IMR-90 (cell line): ENCODE data around the gene SELENOP. TPM values are rescaled to one million over a fixed set of nuclear protein-coding genes. Genes with fewer than 3 reads are reported as not detected.

ENCODE experiments used
- ATAC-seq: fragments of 200-7000 bp; cut with Tn5 transposase; 2 replicates; pipeline ENCODE4 v1.9.1; 2020; ENCODE audit warnings: low read depth, mild to moderate bottlenecking, moderate library complexity
- BruUV-seq: library from RNA; stranded (reverse); fragments of 400-500 nt; replicated peaks from 2 replicates; lab custom pipeline; 2021; lab: Mats Ljungman, UMichigan
- CTCF ChIA-PET: fragments of 300-600 bp; formaldehyde crosslinking; extraction: SDS; loops from one replicate; lab custom pipeline; 2021; ENCODE audit warnings: antibody characterized with exemption; lab: Yijun Ruan, JAX
- POLR2A ChIA-PET: fragments of 300-600 bp; sonication (Branson Sonifier 250); formaldehyde crosslinking; loops from one replicate; lab custom pipeline; 2022; ENCODE audit warnings: antibody characterized with exemption; ENCODE audit not compliant: unreplicated experiment; lab: Charles Lee
- DNase-seq: peaks from one replicate; pipeline ENCODE4 v3.0.0; 2013
- H2AFZ ChIP-seq: replicated peaks from 2 replicates; pipeline ENCODE3; 2013; ENCODE audit warnings: low read length, mild to moderate bottlenecking; ENCODE audit not compliant: poor library complexity
- H2AK5ac ChIP-seq: 2 replicates; pipeline ENCODE4 v1.6.1; 2013; ENCODE audit warnings: low read depth, low read length, inconsistent platforms
- H2AK9ac ChIP-seq: replicated peaks from 2 replicates; pipeline ENCODE3; 2013; ENCODE audit warnings: mild to moderate bottlenecking, low read depth, low read length, moderate library complexity; ENCODE audit not compliant: poor library complexity
- H2BK120ac ChIP-seq: 2 replicates; pipeline ENCODE4 v1.6.1; 2013; ENCODE audit warnings: low read depth, low read length, inconsistent platforms
- H2BK15ac ChIP-seq: 3 replicates; pipeline ENCODE4 v1.6.1; 2013; ENCODE audit warnings: low read depth, low read length, inconsistent platforms
- H2BK20ac ChIP-seq: 2 replicates; pipeline ENCODE4 v1.6.1; 2013; ENCODE audit warnings: low read depth, mild to moderate bottlenecking, inconsistent platforms, low read length, moderate library complexity
- H2BK5ac ChIP-seq: 2 replicates; pipeline ENCODE4 v1.6.1; 2013; ENCODE audit warnings: mild to moderate bottlenecking, low read depth, low read length, inconsistent platforms; ENCODE audit not compliant: poor library complexity, severe bottlenecking
- H3K14ac ChIP-seq: replicated peaks from 2 replicates; pipeline ENCODE4 v1.6.1; 2013; ENCODE audit warnings: low read depth, low read length, inconsistent platforms
- H3K18ac ChIP-seq: 2 replicates; pipeline ENCODE4 v1.6.1; 2013; ENCODE audit warnings: low read depth, low read length, control low read depth
- H3K23ac ChIP-seq: 2 replicates; pipeline ENCODE4 v1.6.1; 2013; ENCODE audit warnings: low read depth, low read length, inconsistent platforms
- H3K27ac ChIP-seq: 2 replicates; pipeline ENCODE4 v1.5.1; 2013; ENCODE audit warnings: mild to moderate bottlenecking, control low read depth, low read length; ENCODE audit not compliant: insufficient read depth
- H3K27me3 ChIP-seq: 2 replicates; pipeline ENCODE4 v1.6.1; 2013; ENCODE audit warnings: low read length; ENCODE audit not compliant: control insufficient read depth, insufficient read depth
- H3K36me3 ChIP-seq: 2 replicates; pipeline ENCODE4 v1.6.1; 2013; ENCODE audit warnings: low read length, mixed read lengths; ENCODE audit not compliant: control insufficient read depth, insufficient read depth
- H3K4ac ChIP-seq: 2 replicates; pipeline ENCODE4 v1.6.1; 2013; ENCODE audit warnings: low read depth, low read length, inconsistent platforms
- H3K4me1 ChIP-seq: 2 replicates; pipeline ENCODE4 v1.6.1; 2013; ENCODE audit warnings: low read length, mixed read lengths; ENCODE audit not compliant: control insufficient read depth, insufficient read depth
- H3K4me2 ChIP-seq: 2 replicates; pipeline ENCODE4 v1.6.1; 2013; ENCODE audit warnings: low read depth, mild to moderate bottlenecking, control low read depth, low read length, moderate library complexity
- H3K4me3 ChIP-seq: 2 replicates; pipeline ENCODE4 v1.5.1; 2013; ENCODE audit warnings: low read depth, mild to moderate bottlenecking, control low read depth, low read length, moderate library complexity; ENCODE audit not compliant: insufficient read depth
- H3K56ac ChIP-seq: 2 replicates; pipeline ENCODE4 v1.6.1; 2013; ENCODE audit warnings: low read length, inconsistent platforms; ENCODE audit not compliant: insufficient read depth; ENCODE audit errors: extremely low read depth
- H3K79me1 ChIP-seq, 2 experiments: 2 replicates each; pipeline ENCODE4 v1.6.1; 2013; ENCODE audit warnings: low read length in 2 of 2, inconsistent platforms in 1 of 2, low read depth in 1 of 2
- H3K9ac ChIP-seq: 2 replicates; pipeline ENCODE4 v1.6.1; 2013; ENCODE audit warnings: low read depth, low read length, control low read depth
- H3K9me1 ChIP-seq: 2 replicates; pipeline ENCODE4 v1.6.1; 2013; ENCODE audit warnings: low read length, inconsistent platforms; ENCODE audit not compliant: insufficient read depth
- H3K9me3 ChIP-seq: 2 replicates; pipeline ENCODE4 v1.6.1; 2013; ENCODE audit warnings: low read length; ENCODE audit not compliant: control insufficient read depth, insufficient read depth
- H4K20me1 ChIP-seq: 2 replicates; pipeline ENCODE4 v1.6.1; 2013; ENCODE audit warnings: low read length, inconsistent platforms; ENCODE audit not compliant: insufficient read depth
- H4K5ac ChIP-seq: 2 replicates; pipeline ENCODE4 v1.6.1; 2013; ENCODE audit warnings: mild to moderate bottlenecking, low read depth, low read length, control low read depth
- H4K8ac ChIP-seq, 2 experiments: 2 replicates each; pipeline ENCODE4 v1.6.1; 2013; ENCODE audit warnings: low read depth in 2 of 2, low read length in 2 of 2, control low read depth in 1 of 2, inconsistent platforms in 1 of 2
- H4K91ac ChIP-seq: 2 replicates; pipeline ENCODE4 v1.6.1; 2013; ENCODE audit warnings: low read depth, low read length, inconsistent platforms; ENCODE audit not compliant: insufficient read depth
- BHLHE40 ChIP-seq: fragments of 150-350 bp; IDR thresholded peaks from 2 replicates; pipeline ENCODE4 v1.6.1; 2016; ENCODE audit warnings: mild to moderate bottlenecking, low read depth, low read length
- CEBPB ChIP-seq: IDR thresholded peaks from 2 replicates; pipeline ENCODE4 v1.6.1; 2012; ENCODE audit warnings: low read depth, low read length, improper control_type of control experiment
- CHD1 ChIP-seq: IDR thresholded peaks from 2 replicates; pipeline ENCODE4 v1.6.1; 2012; ENCODE audit warnings: low read depth, low read length, improper control_type of control experiment
- FOS ChIP-seq: fragments of 150-350 bp; IDR thresholded peaks from 2 replicates; pipeline ENCODE4 v1.6.1; 2016; ENCODE audit warnings: low read depth, low read length
- MAFK ChIP-seq: IDR thresholded peaks from 2 replicates; pipeline ENCODE4 v1.6.1; 2012; ENCODE audit warnings: low read depth, low read length, improper control_type of control experiment
- MAZ ChIP-seq: IDR thresholded peaks from 2 replicates; pipeline ENCODE4 v1.6.1; 2012; ENCODE audit warnings: low read depth, mild to moderate bottlenecking, low read length, improper control_type of control experiment, moderate library complexity, borderline replicate concordance
- MXI1 ChIP-seq: IDR thresholded peaks from 2 replicates; pipeline ENCODE4 v1.6.1; 2012; ENCODE audit warnings: low read depth, mild to moderate bottlenecking, low read length, moderate library complexity, borderline replicate concordance
- NFE2L2 ChIP-seq: fragments of 150-350 bp; IDR thresholded peaks from 2 replicates; pipeline ENCODE4 v1.6.1; 2016; ENCODE audit warnings: low read depth, mild to moderate bottlenecking, low read length
- POLR2A ChIP-seq: IDR thresholded peaks from 2 replicates; pipeline ENCODE4 v1.6.1; 2012; ENCODE audit warnings: mild to moderate bottlenecking, low read depth, low read length
- RAD21 ChIP-seq: IDR thresholded peaks from 2 replicates; pipeline ENCODE4 v1.6.1; 2012; ENCODE audit warnings: low read length, improper control_type of control experiment
- RCOR1 ChIP-seq: IDR thresholded peaks from 2 replicates; pipeline ENCODE4 v1.6.1; 2012; ENCODE audit warnings: mild to moderate bottlenecking, low read length, improper control_type of control experiment; ENCODE audit not compliant: insufficient replicate concordance
- RFX5 ChIP-seq: IDR thresholded peaks from 2 replicates; pipeline ENCODE4 v1.8.0; 2012; ENCODE audit warnings: low read depth, mild to moderate bottlenecking, low read length, moderate library complexity
- SMC3 ChIP-seq: fragments of 150-350 bp; IDR thresholded peaks from 2 replicates; pipeline ENCODE4 v1.6.1; 2016; ENCODE audit warnings: low read depth, mild to moderate bottlenecking, antibody characterized with exemption, low read length, moderate library complexity
- WGBS, 2 experiments: methylation state at CpG; one replicate each; pipeline versions ENCODE4 v1.1.5 to v1.1.7; 2013; ENCODE audit warnings: missing lambda C conversion rate in 2 of 2; ENCODE audit not compliant: insufficient read length in 1 of 2; ENCODE audit errors: extremely low coverage in 2 of 2; 5-methylcytosine and 5-hydroxymethylcytosine counted together
- dilution Hi-C: fragments of 300-500 bp; cut with HindIII; formaldehyde crosslinking; loops from one replicate; pipeline ENCODE4 v1.14.3; 2018; ENCODE audit warnings: low sequenced_read_pairs; ENCODE audit not compliant: unreplicated experiment
- in situ Hi-C: fragments of 300-500 bp; cut with MboI; formaldehyde crosslinking; loops from 3 replicates; pipeline ENCODE4 v1.14.3; 2019; ENCODE audit warnings: low sequenced_read_pairs, inconsistent platforms, mixed read lengths
- intact Hi-C: fragments of 100-400 bp; cut with micrococcal nuclease; formaldehyde crosslinking; loops from 2 replicates; pipeline ENCODE4 v1.10.0; 2022
- polyA plus RNA-seq, 3 experiments: library from polyadenylated mRNA; depleted of rRNA; stranded (reverse); fragments of >200 nt; gene quantifications; 2 replicates each; pipeline ENCODE4 v1.2.3, GENCODE V29; 2012; ENCODE audit warnings: low replicate concordance in 1 of 3
- total RNA-seq: library from RNA; depleted of rRNA; stranded (reverse); fragments of >200 nt; gene quantifications from 2 replicates; pipeline ENCODE4 v1.2.3, GENCODE V29; 2012
- TF ChIP-seq, protein P1 (sequence below): fragments of 150-350 bp; IDR thresholded peaks from 2 replicates; pipeline ENCODE4 v1.6.1; 2016; ENCODE audit warnings: low read depth, mild to moderate bottlenecking, low read length, moderate library complexity, borderline replicate concordance
- TF ChIP-seq, protein P2 (sequence below): conservative IDR thresholded peaks from 2 replicates; pipeline ENCODE4 v1.5.1; 2012; ENCODE audit warnings: mild to moderate bottlenecking, low read depth, low read length, improper control_type of control experiment
- TF ChIP-seq, protein P3 (sequence below): fragments of 150-350 bp; IDR thresholded peaks from 2 replicates; pipeline ENCODE4 v1.6.1; 2017; ENCODE audit warnings: mild to moderate bottlenecking, antibody characterized with exemption, low read length, low read depth

SELENOP gene
- total and polyA plus RNA-seq, 2 of the 4 experiments (the other 2 are of a cell fraction), result 0.55 to 1.1 TPM

DNA sequence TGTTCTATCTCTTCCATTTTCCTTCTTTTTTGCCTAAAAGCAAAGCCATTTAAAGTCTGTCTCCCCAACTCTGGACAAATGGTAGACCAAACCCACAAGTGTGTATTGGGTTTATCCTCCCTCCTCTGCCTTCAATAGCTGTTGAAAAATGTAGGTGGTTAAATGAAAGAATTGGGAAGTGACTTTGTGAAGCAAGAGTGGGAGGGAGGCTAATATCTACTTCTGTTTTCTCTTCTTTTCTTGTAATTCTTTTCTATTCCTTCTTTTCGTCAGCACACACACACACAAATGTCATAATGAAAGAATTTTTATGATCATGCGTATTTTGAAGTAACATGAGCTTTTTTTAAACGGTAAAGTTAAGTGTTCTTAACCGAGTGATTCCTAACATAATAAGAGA, 51.3 kb downstream of the SELENOP start:
- ChIA-PET CTCF (interaction anchor here (1.4 kb wide), 1 partner anchor 15 kb away, joined by 5 read pairs; no protein-coding TSS in a partner anchor), POLR2A (no interaction called here)
- no peak overlapping the region for H3K14ac ChIP-seq
- H3K23ac ChIP-seq, result no peak overlapping the region
- no peak overlapping the region for H2AK5ac ChIP-seq
- ATAC-seq (no peak), DNase-seq (no peak)
- no peak overlapping the region for H2BK15ac ChIP-seq
- no peak overlapping the region for H3K4me3 ChIP-seq
- H2BK20ac ChIP-seq, result no peak overlapping the region
- dilution Hi-C loops, result no loop called here
- TF ChIP-seq RFX5, result no peak
- TF ChIP-seq BHLHE40, result no peak
- TF ChIP-seq, protein P1, sequence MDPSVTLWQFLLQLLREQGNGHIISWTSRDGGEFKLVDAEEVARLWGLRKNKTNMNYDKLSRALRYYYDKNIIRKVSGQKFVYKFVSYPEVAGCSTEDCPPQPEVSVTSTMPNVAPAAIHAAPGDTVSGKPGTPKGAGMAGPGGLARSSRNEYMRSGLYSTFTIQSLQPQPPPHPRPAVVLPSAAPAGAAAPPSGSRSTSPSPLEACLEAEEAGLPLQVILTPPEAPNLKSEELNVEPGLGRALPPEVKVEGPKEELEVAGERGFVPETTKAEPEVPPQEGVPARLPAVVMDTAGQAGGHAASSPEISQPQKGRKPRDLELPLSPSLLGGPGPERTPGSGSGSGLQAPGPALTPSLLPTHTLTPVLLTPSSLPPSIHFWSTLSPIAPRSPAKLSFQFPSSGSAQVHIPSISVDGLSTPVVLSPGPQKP, result no peak
- TF ChIP-seq MXI1, result no peak
- no peak for TF ChIP-seq NFE2L2
- TF ChIP-seq RAD21, result no peak
- no peak for TF ChIP-seq RCOR1
- TF ChIP-seq SMC3, result no peak
- no peak for TF ChIP-seq POLR2A
- no peak for TF ChIP-seq FOS
- TF ChIP-seq CHD1, result no peak
- TF ChIP-seq CEBPB, result no peak
- no peak for TF ChIP-seq MAFK
- TF ChIP-seq, protein P2, sequence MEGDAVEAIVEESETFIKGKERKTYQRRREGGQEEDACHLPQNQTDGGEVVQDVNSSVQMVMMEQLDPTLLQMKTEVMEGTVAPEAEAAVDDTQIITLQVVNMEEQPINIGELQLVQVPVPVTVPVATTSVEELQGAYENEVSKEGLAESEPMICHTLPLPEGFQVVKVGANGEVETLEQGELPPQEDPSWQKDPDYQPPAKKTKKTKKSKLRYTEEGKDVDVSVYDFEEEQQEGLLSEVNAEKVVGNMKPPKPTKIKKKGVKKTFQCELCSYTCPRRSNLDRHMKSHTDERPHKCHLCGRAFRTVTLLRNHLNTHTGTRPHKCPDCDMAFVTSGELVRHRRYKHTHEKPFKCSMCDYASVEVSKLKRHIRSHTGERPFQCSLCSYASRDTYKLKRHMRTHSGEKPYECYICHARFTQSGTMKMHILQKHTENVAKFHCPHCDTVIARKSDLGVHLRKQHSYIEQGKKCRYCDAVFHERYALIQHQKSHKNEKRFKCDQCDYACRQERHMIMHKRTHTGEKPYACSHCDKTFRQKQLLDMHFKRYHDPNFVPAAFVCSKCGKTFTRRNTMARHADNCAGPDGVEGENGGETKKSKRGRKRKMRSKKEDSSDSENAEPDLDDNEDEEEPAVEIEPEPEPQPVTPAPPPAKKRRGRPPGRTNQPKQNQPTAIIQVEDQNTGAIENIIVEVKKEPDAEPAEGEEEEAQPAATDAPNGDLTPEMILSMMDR, result no peak
- TF ChIP-seq, protein P3, sequence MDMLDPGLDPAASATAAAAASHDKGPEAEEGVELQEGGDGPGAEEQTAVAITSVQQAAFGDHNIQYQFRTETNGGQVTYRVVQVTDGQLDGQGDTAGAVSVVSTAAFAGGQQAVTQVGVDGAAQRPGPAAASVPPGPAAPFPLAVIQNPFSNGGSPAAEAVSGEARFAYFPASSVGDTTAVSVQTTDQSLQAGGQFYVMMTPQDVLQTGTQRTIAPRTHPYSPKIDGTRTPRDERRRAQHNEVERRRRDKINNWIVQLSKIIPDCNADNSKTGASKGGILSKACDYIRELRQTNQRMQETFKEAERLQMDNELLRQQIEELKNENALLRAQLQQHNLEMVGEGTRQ, result no peak
- no peak for TF ChIP-seq MAZ
- H4K5ac ChIP-seq, result no peak overlapping the region
- no peak overlapping the region for H3K4ac ChIP-seq
- WGBS, 2 experiments, result no CpG with 5 or more reads among the region's 4 CpGs
- H2BK5ac ChIP-seq, result no peak overlapping the region
- no peak overlapping the region for H4K8ac ChIP-seq
- H3K27ac ChIP-seq, result no peak overlapping the region
- H2BK120ac ChIP-seq, result no peak overlapping the region
- H3K18ac ChIP-seq, result no peak overlapping the region
- in situ Hi-C loops, result loop anchor here (25.0 kb wide), 1 partner anchor 898 kb away; the partner anchor contains the start of gene OXCT1
- no peaks in the 10 kb centered on the region for H3K27me3 ChIP-seq
- H2AK9ac ChIP-seq, result no peak overlapping the region
- H3K9me1 ChIP-seq, result no peaks in the 10 kb centered on the region
- no peak overlapping the region for H3K9ac ChIP-seq
- no TSS peak for BruUV-seq
- no peak overlapping the region for H2AFZ ChIP-seq
- H3K4me1 ChIP-seq, result no peaks in the 10 kb centered on the region
- no peaks in the 10 kb centered on the region for H3K9me3 ChIP-seq
- no peaks in the 10 kb centered on the region for H4K20me1 ChIP-seq
- no peak overlapping the region for H3K4me2 ChIP-seq
- H4K91ac ChIP-seq, result no peak overlapping the region
- H3K36me3 ChIP-seq, result no peaks in the 10 kb centered on the region
- intact Hi-C loops, result loop anchor here (10.0 kb wide), 1 partner anchor 124 kb away; no protein-coding TSS in a partner anchor
- H3K56ac ChIP-seq, result no peak overlapping the region
- no peaks in the 10 kb centered on the region for H3K79me1 ChIP-seq
